Measurements from ENCODE around the gene MAP2K5.

The MAP2K5 gene

DNA sequence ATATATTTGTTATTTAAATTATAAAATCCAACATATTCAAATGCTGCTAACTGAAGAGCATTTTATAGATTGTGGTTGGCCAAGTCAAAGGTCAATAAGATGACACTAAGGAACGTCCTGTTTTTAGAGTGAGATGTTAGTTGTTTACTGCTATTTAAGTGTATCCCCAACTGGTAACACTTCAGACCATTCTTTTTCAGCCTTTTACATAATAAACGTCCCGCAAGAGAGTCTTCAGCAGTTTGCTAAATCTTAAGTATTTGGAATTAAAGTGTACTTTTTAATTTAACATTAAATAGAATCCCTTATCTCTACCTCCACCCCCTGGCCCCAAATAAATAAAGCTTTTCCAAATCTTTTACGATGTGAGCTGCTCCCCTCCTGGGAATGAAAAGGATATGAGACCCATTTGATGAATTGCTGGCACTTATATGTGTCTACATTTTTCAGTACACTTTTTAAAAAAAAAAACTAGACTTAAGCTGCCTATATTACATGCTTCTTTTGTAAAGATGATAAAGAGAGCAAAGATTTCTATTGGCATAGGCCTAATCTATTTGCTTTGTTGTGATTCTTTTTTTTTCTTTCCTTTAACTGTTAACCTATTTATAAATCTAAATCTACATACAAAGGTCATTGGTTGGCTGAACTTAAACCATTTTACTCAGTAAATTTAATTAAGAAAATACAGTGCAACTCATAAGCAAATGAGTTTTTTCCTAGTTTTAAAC, 181.0 kb downstream of the MAP2K5 start:
- no peak overlapping the region for H2AFZ ChIP-seq (ENCODE audit: low read depth, low read length)
- no peak overlapping the region for H3K27ac ChIP-seq (ENCODE audit: low read length)

DNA sequence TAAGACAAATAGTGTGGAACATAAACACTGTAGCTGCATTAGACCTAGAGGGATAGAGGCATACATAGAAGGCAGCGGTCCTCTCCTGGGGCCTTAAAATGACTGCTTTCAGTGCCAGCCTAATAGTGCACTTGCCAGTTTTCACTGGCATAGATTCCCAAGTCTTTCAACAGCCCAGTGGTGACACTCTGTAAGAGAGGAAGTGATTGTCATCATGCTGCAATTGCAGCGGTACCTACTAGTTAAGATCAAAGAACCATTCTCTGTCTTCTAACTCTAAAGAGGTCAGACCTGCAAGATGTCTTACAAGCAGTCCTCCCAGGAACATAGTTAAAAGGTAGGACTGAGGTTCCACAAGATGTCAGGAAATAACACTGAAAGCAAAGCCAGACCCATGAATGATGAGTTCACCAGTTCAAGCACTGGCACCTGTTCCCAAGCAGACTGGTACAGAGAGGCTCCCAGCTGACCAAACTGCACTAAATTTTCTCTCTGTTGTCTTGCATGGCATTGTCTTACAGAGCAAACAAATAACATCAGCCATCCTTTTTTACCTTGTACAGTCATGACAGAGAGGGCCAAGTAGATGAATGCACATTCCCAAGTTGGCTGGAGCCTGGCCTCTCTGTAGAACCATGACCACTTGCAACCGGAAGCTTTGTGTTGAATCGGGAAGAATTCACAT, 182.3 kb downstream of the MAP2K5 start:
- Histone ChIP-seq H3K4me2 (ENCODE audit: low read length) (no peak overlapping the region), H2AFZ (ENCODE audit: low read depth, low read length) (no peak overlapping the region)

More for the DNA sequence above, 181.0 kb downstream of the MAP2K5 start:
- H3K9ac ChIP-seq (ENCODE audit: low read length) = no peak overlapping the region
- H4K20me1 ChIP-seq (ENCODE audit: insufficient read depth, low read length) = no peaks in the 10 kb centered on the region
- H3K79me2 ChIP-seq (ENCODE audit: low read length) = no peaks in the 10 kb centered on the region
- no peaks in the 10 kb centered on the region for H3K27me3 ChIP-seq (ENCODE audit: low read depth, low read length)
- H3K36me3 ChIP-seq (replicated peaks; ENCODE audit: low read depth, low read length) = no peaks in the 10 kb centered on the region
- no peak overlapping the region for H3K4me3 ChIP-seq (ENCODE audit: low read length)
- H3K4me2 ChIP-seq (ENCODE audit: low read length) = no peak overlapping the region
- TF ChIP-seq EZH2phosphoT487 (IDR thresholded peaks at IDR 0.05; ENCODE audit: low read depth) = no peak
- TF ChIP-seq, protein P1, sequence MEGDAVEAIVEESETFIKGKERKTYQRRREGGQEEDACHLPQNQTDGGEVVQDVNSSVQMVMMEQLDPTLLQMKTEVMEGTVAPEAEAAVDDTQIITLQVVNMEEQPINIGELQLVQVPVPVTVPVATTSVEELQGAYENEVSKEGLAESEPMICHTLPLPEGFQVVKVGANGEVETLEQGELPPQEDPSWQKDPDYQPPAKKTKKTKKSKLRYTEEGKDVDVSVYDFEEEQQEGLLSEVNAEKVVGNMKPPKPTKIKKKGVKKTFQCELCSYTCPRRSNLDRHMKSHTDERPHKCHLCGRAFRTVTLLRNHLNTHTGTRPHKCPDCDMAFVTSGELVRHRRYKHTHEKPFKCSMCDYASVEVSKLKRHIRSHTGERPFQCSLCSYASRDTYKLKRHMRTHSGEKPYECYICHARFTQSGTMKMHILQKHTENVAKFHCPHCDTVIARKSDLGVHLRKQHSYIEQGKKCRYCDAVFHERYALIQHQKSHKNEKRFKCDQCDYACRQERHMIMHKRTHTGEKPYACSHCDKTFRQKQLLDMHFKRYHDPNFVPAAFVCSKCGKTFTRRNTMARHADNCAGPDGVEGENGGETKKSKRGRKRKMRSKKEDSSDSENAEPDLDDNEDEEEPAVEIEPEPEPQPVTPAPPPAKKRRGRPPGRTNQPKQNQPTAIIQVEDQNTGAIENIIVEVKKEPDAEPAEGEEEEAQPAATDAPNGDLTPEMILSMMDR (IDR thresholded peaks at IDR 0.05; ENCODE audit: low read depth, low read length) = no peak
- peaks cover 9% of the 10 kb centered on the region for H3K4me1 ChIP-seq (ENCODE audit: low read length)
- no peaks in the 10 kb centered on the region for H3K9me3 ChIP-seq (ENCODE audit: insufficient read depth, low read length)

DNA sequence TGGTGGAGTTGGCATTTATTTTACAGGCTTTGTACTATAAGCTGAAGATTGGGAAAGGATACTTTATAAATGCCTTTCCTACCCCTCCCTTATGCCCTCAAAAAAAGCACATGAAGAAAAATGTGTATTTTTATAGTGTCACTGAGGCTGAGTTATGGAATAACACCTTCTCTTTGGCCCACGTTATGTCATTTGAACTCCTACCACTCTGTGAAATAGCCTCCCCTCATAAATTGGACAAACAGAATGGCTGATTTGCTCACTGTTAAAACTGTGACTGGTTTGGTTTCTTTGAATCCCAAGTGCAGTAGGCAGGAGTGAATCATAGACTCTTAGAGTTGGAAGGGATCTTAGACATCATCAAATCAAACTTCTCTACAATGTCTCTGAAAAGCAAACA, 187.6 kb downstream of the MAP2K5 start:
- H3K4me2 ChIP-seq (ENCODE audit: low read length) = no peak overlapping the region
- H3K4me3 ChIP-seq (ENCODE audit: low read length) = no peak overlapping the region
- H4K20me1 ChIP-seq (ENCODE audit: insufficient read depth, low read length) = no peaks in the 10 kb centered on the region
- H3K27me3 ChIP-seq (ENCODE audit: low read depth, low read length) = no peaks in the 10 kb centered on the region
- H3K9ac ChIP-seq (ENCODE audit: low read length) = no peak overlapping the region
- H2AFZ ChIP-seq (ENCODE audit: low read depth, low read length) = no peak overlapping the region
- no peaks in the 10 kb centered on the region for H3K4me1 ChIP-seq (ENCODE audit: low read length)
- TF ChIP-seq, protein P1 (IDR thresholded peaks at IDR 0.05; ENCODE audit: low read depth, low read length) = no peak
- no peak for TF ChIP-seq EZH2phosphoT487 (IDR thresholded peaks at IDR 0.05; ENCODE audit: low read depth)
- no peaks in the 10 kb centered on the region for H3K9me3 ChIP-seq (ENCODE audit: insufficient read depth, low read length)
- no peaks in the 10 kb centered on the region for H3K36me3 ChIP-seq (replicated peaks; ENCODE audit: low read depth, low read length)
- no peaks in the 10 kb centered on the region for H3K79me2 ChIP-seq (ENCODE audit: low read length)
- H3K27ac ChIP-seq (ENCODE audit: low read length) = no peak overlapping the region

More for the DNA sequence above, 182.3 kb downstream of the MAP2K5 start:
- no peak overlapping the region for H3K27ac ChIP-seq (ENCODE audit: low read length)
- H4K20me1 ChIP-seq (ENCODE audit: insufficient read depth, low read length) = no peaks in the 10 kb centered on the region
- H3K4me1 ChIP-seq (ENCODE audit: low read length) = peaks cover 9% of the 10 kb centered on the region
- no peak overlapping the region for H3K4me3 ChIP-seq (ENCODE audit: low read length)
- H3K79me2 ChIP-seq (ENCODE audit: low read length) = no peaks in the 10 kb centered on the region
- no peaks in the 10 kb centered on the region for H3K27me3 ChIP-seq (ENCODE audit: low read depth, low read length)
- H3K9ac ChIP-seq (ENCODE audit: low read length) = no peak overlapping the region
- H3K9me3 ChIP-seq (ENCODE audit: insufficient read depth, low read length) = no peaks in the 10 kb centered on the region
- TF ChIP-seq EZH2phosphoT487 (IDR thresholded peaks at IDR 0.05; ENCODE audit: low read depth) = no peak
- TF ChIP-seq, protein P1 (IDR thresholded peaks at IDR 0.05; ENCODE audit: low read depth, low read length) = no peak
- H3K36me3 ChIP-seq (replicated peaks; ENCODE audit: low read depth, low read length) = no peaks in the 10 kb centered on the region

DNA sequence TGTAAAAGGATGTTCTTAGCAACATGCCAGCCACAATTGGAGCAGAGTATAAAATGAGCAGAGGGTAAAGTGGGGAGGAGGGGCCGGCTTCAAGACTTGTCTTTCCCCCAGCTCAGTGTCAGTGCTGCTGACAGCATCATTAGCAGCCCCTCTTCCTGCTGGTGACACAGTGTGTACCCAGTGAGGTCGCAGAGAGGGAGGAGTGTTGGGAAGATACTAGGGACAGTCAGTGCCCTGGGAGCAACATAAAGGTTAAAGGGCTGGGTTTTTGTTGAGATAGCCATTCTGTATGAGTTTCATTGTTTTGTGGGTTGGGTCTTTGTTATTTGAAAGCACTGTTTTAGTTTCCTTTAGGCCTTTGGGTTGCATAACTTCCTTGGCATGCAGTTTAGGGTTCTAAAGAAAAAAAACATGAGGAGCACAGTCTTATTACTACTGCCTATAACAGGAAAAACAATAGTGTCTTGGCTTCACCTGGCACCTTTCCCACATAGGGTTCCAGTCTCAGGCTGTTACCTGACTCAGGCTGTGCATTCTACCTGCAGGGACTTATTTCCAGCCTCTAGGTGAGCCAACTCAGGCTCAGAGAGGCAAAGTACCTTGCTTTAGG, 188.7 kb downstream of the MAP2K5 start:
- no peak overlapping the region for H2AFZ ChIP-seq (ENCODE audit: low read depth, low read length)
- no peaks in the 10 kb centered on the region for H4K20me1 ChIP-seq (ENCODE audit: insufficient read depth, low read length)
- no peaks in the 10 kb centered on the region for H3K9me3 ChIP-seq (ENCODE audit: insufficient read depth, low read length)
- H3K27ac ChIP-seq (ENCODE audit: low read length) = no peak overlapping the region
- H3K79me2 ChIP-seq (ENCODE audit: low read length) = no peaks in the 10 kb centered on the region
- TF ChIP-seq EZH2phosphoT487 (IDR thresholded peaks at IDR 0.05; ENCODE audit: low read depth) = no peak
- TF ChIP-seq, protein P1 (IDR thresholded peaks at IDR 0.05; ENCODE audit: low read depth, low read length) = no peak
- no peak overlapping the region for H3K9ac ChIP-seq (ENCODE audit: low read length)
- no peak overlapping the region for H3K4me2 ChIP-seq (ENCODE audit: low read length)
- no peak overlapping the region for H3K4me3 ChIP-seq (ENCODE audit: low read length)
- H3K4me1 ChIP-seq (ENCODE audit: low read length) = peaks cover 9% of the 10 kb centered on the region
- no peaks in the 10 kb centered on the region for H3K27me3 ChIP-seq (ENCODE audit: low read depth, low read length)
- H3K36me3 ChIP-seq (replicated peaks; ENCODE audit: low read depth, low read length) = no peaks in the 10 kb centered on the region

Data from OCI-LY3 (cell line).